Neural crest cell (in vitro differentiated cells): Measurements from ENCODE around the gene MEIS3. TPM values are rescaled to one million over a fixed set of nuclear protein-coding genes. Genes with fewer than 3 reads are reported as not detected.

ENCODE experiments used
- DNase-seq: peaks from one replicate; pipeline ENCODE4 v3.0.0; 2021; ENCODE audit warnings: low read depth, mixed read lengths, low spot score
- H3K27ac Mint-ChIP-seq: one replicate; pipeline ENCODE4 v1.8.0; 2021; ENCODE audit warnings: mild to moderate bottlenecking, mixed read lengths; ENCODE audit not compliant: unreplicated experiment
- H3K27me3 Mint-ChIP-seq: 2 replicates; pipeline ENCODE4 v1.8.0; 2021; ENCODE audit warnings: low read depth, mild to moderate bottlenecking, mixed read lengths
- H3K36me3 Mint-ChIP-seq: 2 replicates; pipeline ENCODE4 v1.8.0; 2021; ENCODE audit warnings: low read depth, mild to moderate bottlenecking, mixed read lengths
- H3K4me1 Mint-ChIP-seq: 2 replicates; pipeline ENCODE4 v1.8.0; 2021; ENCODE audit warnings: mixed read lengths
- H3K4me3 Mint-ChIP-seq: one replicate; pipeline ENCODE4 v1.8.0; 2021; ENCODE audit warnings: mild to moderate bottlenecking, mixed read lengths
- H3K9me3 Mint-ChIP-seq: 2 replicates; pipeline ENCODE4 v1.8.0; 2021; ENCODE audit warnings: mixed read lengths
- total RNA-seq: library from RNA; stranded (reverse); gene quantifications from 2 replicates; pipeline ENCODE4 v1.2.1, GENCODE V29; 2021
- TF ChIP-seq, protein P1 (sequence below): fragments of 200-600 bp; sonication (generic); conservative IDR thresholded peaks from 2 replicates; pipeline ENCODE4 v1.5.0; 2021; ENCODE audit warnings: antibody characterized with exemption, mild to moderate bottlenecking

MEIS3 gene
- total RNA-seq, 1 donor from 2014 or later, result 99.9 TPM

DNA sequence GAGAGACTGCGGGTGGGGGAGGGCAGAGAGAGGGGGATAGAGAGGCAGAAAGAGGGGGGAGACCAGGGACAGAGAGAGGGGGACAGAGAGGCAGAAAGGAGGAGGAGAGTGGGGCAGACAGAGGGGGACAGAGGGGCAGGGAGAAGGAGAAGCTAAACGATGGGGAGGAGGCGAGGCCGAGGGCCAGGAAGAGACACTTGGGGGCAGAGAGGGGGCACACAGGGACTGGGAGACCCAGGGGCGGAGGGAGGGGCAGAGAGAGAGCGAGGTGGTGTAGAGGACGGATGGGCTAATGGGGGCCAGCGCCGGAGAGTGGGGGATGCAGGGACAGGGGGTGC lies 666 bp downstream of the MEIS3 start:
- peaks cover 57% of the 10 kb centered on the region for H3K4me1 Mint-ChIP-seq
- TF ChIP-seq, protein P1, sequence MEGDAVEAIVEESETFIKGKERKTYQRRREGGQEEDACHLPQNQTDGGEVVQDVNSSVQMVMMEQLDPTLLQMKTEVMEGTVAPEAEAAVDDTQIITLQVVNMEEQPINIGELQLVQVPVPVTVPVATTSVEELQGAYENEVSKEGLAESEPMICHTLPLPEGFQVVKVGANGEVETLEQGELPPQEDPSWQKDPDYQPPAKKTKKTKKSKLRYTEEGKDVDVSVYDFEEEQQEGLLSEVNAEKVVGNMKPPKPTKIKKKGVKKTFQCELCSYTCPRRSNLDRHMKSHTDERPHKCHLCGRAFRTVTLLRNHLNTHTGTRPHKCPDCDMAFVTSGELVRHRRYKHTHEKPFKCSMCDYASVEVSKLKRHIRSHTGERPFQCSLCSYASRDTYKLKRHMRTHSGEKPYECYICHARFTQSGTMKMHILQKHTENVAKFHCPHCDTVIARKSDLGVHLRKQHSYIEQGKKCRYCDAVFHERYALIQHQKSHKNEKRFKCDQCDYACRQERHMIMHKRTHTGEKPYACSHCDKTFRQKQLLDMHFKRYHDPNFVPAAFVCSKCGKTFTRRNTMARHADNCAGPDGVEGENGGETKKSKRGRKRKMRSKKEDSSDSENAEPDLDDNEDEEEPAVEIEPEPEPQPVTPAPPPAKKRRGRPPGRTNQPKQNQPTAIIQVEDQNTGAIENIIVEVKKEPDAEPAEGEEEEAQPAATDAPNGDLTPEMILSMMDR, result no peak
- no peak for DNase-seq
- H3K27ac Mint-ChIP-seq, result no peak overlapping the region
- H3K9me3 Mint-ChIP-seq, result no peaks in the 10 kb centered on the region
- H3K27me3 Mint-ChIP-seq, result peaks cover 26% of the 10 kb centered on the region
- H3K4me3 Mint-ChIP-seq, result peak overlapping the region; percentile 90
- peaks cover 5% of the 10 kb centered on the region for H3K36me3 Mint-ChIP-seq

- TF ChIP-seq, protein P1, result no peak
- Mint-ChIP-seq H3K27me3 (peaks cover 25% of the 10 kb centered on the region), H3K9me3 (no peaks in the 10 kb centered on the region), H3K4me3 (peak overlapping the region; percentile 90), H3K27ac (peak overlapping the region; percentile 46), H3K36me3 (peaks cover 8% of the 10 kb centered on the region), H3K4me1 (peaks cover 52% of the 10 kb centered on the region)
- no peak for DNase-seq
Measured at GRCh38 chr19:47417746-47418691, 1.3 kb downstream of the MEIS3 start.

- H3K9me3 Mint-ChIP-seq, result no peaks in the 10 kb centered on the region
- TF ChIP-seq, protein P1, result no peak
- DNase-seq, result no peak
- no peak overlapping the region for H3K27ac Mint-ChIP-seq
- peaks cover 17% of the 10 kb centered on the region for H3K27me3 Mint-ChIP-seq
- H3K4me1 Mint-ChIP-seq, result peaks cover 44% of the 10 kb centered on the region
- H3K4me3 Mint-ChIP-seq, result peak overlapping the region; percentile 90
- peaks cover 8% of the 10 kb centered on the region for H3K36me3 Mint-ChIP-seq
Measured at GRCh38 chr19:47417107-47417745, 2.1 kb downstream of the MEIS3 start.

DNA sequence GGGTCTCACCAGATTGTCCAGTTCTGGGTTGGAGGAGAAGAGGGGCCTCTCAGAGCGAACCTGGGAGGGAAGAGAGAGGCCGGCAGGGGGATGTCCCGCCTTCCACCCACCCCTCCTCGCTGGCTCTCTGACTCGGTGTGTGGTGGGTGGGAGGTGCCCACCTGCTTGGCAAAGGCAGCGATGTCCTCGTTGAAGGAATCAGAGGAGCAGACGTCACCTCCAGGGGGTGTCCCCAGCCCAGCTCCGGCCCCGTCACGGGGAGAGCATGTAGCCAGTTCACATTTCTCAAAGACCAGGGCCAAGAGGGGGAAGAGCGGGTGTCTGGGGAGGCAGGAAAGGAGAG lies 2.7 kb downstream of the MEIS3 start:
- H3K9me3 Mint-ChIP-seq, result no peaks in the 10 kb centered on the region
- H3K27ac Mint-ChIP-seq, result no peak overlapping the region
- TF ChIP-seq, protein P1, result no peak
- H3K4me1 Mint-ChIP-seq, result peaks cover 38% of the 10 kb centered on the region
- H3K4me3 Mint-ChIP-seq, result peak overlapping the region; percentile 57
- peaks cover 14% of the 10 kb centered on the region for H3K27me3 Mint-ChIP-seq
- peaks cover 8% of the 10 kb centered on the region for H3K36me3 Mint-ChIP-seq
- DNase-seq, result no peak

DNA sequence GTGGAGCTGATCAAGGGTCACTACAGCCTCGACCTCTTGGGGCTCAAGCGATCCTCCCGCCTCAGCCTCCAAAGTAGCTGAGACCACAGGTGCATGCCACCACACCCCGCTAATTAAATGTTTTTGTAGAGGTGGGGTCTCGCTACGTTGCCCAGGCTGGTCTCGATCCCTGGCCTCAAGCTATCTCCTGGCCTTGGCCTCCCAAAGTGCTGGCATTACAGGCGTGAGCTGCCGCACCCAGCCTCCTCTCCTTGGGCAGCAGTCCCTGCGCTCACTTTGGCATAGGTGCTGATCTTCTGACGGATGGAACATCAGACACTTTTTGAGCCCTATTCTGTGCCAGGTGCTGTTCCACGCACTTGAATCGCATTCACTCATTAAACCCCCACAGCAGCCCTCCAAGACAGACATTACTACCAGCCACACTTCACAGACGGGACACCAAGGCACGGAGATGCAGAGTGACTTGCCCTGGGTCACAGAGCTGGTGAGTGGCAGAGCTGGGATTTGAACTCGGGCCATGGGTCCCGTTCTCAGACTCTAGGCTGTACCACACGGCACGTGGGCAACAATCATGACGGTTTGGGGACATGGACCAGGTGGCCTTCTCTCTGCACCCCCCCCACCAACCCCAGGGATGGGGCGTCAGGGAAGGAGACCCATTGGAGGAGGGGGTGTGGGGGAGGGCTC lies 3.2 kb downstream of the MEIS3 start:
- peaks cover 8% of the 10 kb centered on the region for H3K36me3 Mint-ChIP-seq
- H3K27me3 Mint-ChIP-seq, result peaks cover 12% of the 10 kb centered on the region
- H3K4me3 Mint-ChIP-seq, result peak overlapping the region; percentile 47
- H3K4me1 Mint-ChIP-seq, result peaks cover 33% of the 10 kb centered on the region
- no peak overlapping the region for H3K27ac Mint-ChIP-seq
- no peaks in the 10 kb centered on the region for H3K9me3 Mint-ChIP-seq
- TF ChIP-seq, protein P1, result no peak
- no peak for DNase-seq
